ENCODE results near the gene OMD. TPM values are rescaled to one million over a fixed set of nuclear protein-coding genes. Genes with fewer than 3 reads are reported as not detected.

Gene OMD
- total RNA-seq, 1 experiment from 2014 or later = not detected

DNA sequence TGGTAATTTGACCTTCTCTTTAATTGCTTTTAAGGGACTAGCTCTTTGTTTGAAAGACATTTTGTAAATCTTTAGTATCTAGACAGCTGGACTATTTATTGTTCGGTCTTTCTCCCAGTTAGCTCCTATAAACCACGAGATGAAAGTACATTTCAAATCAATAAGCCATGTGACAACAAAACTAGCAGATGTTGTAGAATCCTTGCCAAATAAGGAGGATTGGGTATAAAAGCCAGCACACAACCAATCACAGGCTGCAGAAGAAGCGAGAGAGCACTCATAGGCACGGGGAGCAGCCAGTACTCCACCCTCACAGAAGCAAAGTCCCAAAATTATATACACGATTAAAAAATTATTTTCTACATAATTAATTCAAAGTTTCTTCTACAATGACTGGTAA, 8.1 kb upstream of the OMD start:
- no peaks in the 10 kb centered on the region for H3K36me3 ChIP-seq (ENCODE audit: control insufficient read depth in 1 of 2, insufficient read depth in 2 of 2, low read length in 2 of 2)
- intact Hi-C loops (cut with micrococcal nuclease) = no loop called here
- H3K27me3 ChIP-seq (ENCODE audit: insufficient read depth, low read length) = no peaks in the 10 kb centered on the region
- H3K4me2 ChIP-seq (ENCODE audit: low read length) = no peak overlapping the region
- CTCF ChIA-PET = no interaction called here
- no TSS peak for BruUV-seq (replicated peaks)
- ATAC-seq (no peak), DNase-seq (ENCODE audit: low read depth, low spot score) (no peak)
- no peak overlapping the region for H3K9ac ChIP-seq (ENCODE audit: low read length)
- no peaks in the 10 kb centered on the region for H3K9me3 ChIP-seq (ENCODE audit: control insufficient read depth in 1 of 2, insufficient read depth in 1 of 2, low read depth in 1 of 2, low read length in 2 of 2)
- no peaks in the 10 kb centered on the region for H3K9me2 ChIP-seq (ENCODE audit: insufficient read depth)
- H3K4me1 ChIP-seq (ENCODE audit: control insufficient read depth in 1 of 2, insufficient read depth in 2 of 2, low read length in 2 of 2) = no peaks in the 10 kb centered on the region
- no peaks in the 10 kb centered on the region for H4K20me1 ChIP-seq (ENCODE audit: insufficient read depth)
- no peak overlapping the region for H3K4me3 ChIP-seq (replicated peaks in 1 of 2; ENCODE audit: low read depth in 1 of 2, low read length in 2 of 2)
- RAD21 ChIA-PET (ENCODE audit: low non-redundant PET in 1 of 2, low total read pairs in 2 of 2, uncharacterized antibody in 2 of 2, unreplicated experiment in 2 of 2) = no interaction called here
- H3K79me2 ChIP-seq (ENCODE audit: insufficient read depth, low read length) = no peaks in the 10 kb centered on the region
- no peak overlapping the region for H3K27ac ChIP-seq (ENCODE audit: low read depth, low read length)
- POLR2A ChIA-PET = no interaction called here
- no peak overlapping the region for H2AFZ ChIP-seq (ENCODE audit: low read depth, low read length, poor library complexity, severe bottlenecking)
- no peak for TF ChIP-seq POLR2A (IDR thresholded peaks at IDR 0.05; ENCODE audit: borderline replicate concordance, extremely low read depth, insufficient read depth, insufficient read length)
- TF ChIP-seq SP1 (IDR thresholded peaks at IDR 0.05; ENCODE audit: low read depth) = no peak

DNA sequence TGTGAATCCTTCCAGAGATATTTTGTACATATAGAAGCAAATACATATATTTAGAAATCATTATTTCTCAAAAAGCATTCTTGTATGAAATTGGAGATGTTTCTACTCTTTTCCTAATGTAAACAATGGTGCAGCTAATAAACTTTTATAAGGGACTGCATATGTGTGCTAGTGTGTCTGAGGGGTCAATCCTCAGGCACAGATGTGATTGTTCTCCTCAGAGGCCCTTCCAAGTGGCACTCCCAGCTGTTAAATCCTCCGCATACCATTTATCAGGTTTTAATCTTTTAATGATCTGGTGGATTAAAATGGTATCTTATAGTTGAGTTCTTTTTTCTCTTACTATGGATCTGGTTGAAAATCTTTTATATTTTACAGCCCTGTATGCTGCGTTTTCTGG, 5.6 kb upstream of the OMD start:
- H3K36me3 ChIP-seq (ENCODE audit: control insufficient read depth in 1 of 2, insufficient read depth in 2 of 2, low read length in 2 of 2) = no peaks in the 10 kb centered on the region
- no peak overlapping the region for H2AFZ ChIP-seq (ENCODE audit: low read depth, low read length, poor library complexity, severe bottlenecking)
- CTCF ChIA-PET = no interaction called here
- no peaks in the 10 kb centered on the region for H3K4me1 ChIP-seq (ENCODE audit: control insufficient read depth in 1 of 2, insufficient read depth in 2 of 2, low read length in 2 of 2)
- no peaks in the 10 kb centered on the region for H3K9me3 ChIP-seq (ENCODE audit: control insufficient read depth in 1 of 2, insufficient read depth in 1 of 2, low read depth in 1 of 2, low read length in 2 of 2)
- H3K9me2 ChIP-seq (ENCODE audit: insufficient read depth) = no peaks in the 10 kb centered on the region
- no peak overlapping the region for H3K9ac ChIP-seq (ENCODE audit: low read length)
- H3K4me2 ChIP-seq (ENCODE audit: low read length) = no peak overlapping the region
- no peak for DNase-seq (ENCODE audit: low read depth, low spot score)
- RAD21 ChIA-PET (ENCODE audit: low non-redundant PET in 1 of 2, low total read pairs in 2 of 2, uncharacterized antibody in 2 of 2, unreplicated experiment in 2 of 2) = no interaction called here
- no peaks in the 10 kb centered on the region for H3K27me3 ChIP-seq (ENCODE audit: insufficient read depth, low read length)
- H3K27ac ChIP-seq (ENCODE audit: low read depth, low read length) = no peak overlapping the region
- no peaks in the 10 kb centered on the region for H4K20me1 ChIP-seq (ENCODE audit: insufficient read depth)
- intact Hi-C loops (cut with micrococcal nuclease) = no loop called here
- no TSS peak for BruUV-seq (replicated peaks)
- no peak overlapping the region for H3K4me3 ChIP-seq (replicated peaks in 1 of 2; ENCODE audit: low read depth in 1 of 2, low read length in 2 of 2)
- POLR2A ChIA-PET = no interaction called here
- H3K79me2 ChIP-seq (ENCODE audit: insufficient read depth, low read length) = no peaks in the 10 kb centered on the region
- no peak for ATAC-seq
- TF ChIP-seq, protein P1, sequence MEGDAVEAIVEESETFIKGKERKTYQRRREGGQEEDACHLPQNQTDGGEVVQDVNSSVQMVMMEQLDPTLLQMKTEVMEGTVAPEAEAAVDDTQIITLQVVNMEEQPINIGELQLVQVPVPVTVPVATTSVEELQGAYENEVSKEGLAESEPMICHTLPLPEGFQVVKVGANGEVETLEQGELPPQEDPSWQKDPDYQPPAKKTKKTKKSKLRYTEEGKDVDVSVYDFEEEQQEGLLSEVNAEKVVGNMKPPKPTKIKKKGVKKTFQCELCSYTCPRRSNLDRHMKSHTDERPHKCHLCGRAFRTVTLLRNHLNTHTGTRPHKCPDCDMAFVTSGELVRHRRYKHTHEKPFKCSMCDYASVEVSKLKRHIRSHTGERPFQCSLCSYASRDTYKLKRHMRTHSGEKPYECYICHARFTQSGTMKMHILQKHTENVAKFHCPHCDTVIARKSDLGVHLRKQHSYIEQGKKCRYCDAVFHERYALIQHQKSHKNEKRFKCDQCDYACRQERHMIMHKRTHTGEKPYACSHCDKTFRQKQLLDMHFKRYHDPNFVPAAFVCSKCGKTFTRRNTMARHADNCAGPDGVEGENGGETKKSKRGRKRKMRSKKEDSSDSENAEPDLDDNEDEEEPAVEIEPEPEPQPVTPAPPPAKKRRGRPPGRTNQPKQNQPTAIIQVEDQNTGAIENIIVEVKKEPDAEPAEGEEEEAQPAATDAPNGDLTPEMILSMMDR (IDR thresholded peaks at IDR 0.05 in 2 of 3, conservative IDR thresholded peaks at IDR 0.05 in 1 of 3; ENCODE audit: borderline replicate concordance in 1 of 3, insufficient read depth in 1 of 3, low read depth in 2 of 3, low read length in 2 of 3) = no peak
- TF ChIP-seq EZH2phosphoT487 (IDR thresholded peaks at IDR 0.05; ENCODE audit: borderline replicate concordance) (no peak), JUND (IDR thresholded peaks at IDR 0.05) (no peak), ZFX (IDR thresholded peaks at IDR 0.05) (no peak), EZH2 (IDR thresholded peaks at IDR 0.05) (no peak), CEBPB (IDR thresholded peaks at IDR 0.05; ENCODE audit: low read depth) (no peak), YY1 (IDR thresholded peaks at IDR 0.05; ENCODE audit: extremely low read depth, insufficient replicate concordance, low read depth, low read length) (no peak), SIN3A (IDR thresholded peaks at IDR 0.05; ENCODE audit: low read depth) (no peak), SRF (IDR thresholded peaks at IDR 0.05; ENCODE audit: low read depth) (no peak), CBX3 (IDR thresholded peaks at IDR 0.05; ENCODE audit: low read depth) (no peak), ZNF274 (IDR thresholded peaks at IDR 0.05; ENCODE audit: low read depth, low read length) (no peak)
- TF ChIP-seq, protein P2, sequence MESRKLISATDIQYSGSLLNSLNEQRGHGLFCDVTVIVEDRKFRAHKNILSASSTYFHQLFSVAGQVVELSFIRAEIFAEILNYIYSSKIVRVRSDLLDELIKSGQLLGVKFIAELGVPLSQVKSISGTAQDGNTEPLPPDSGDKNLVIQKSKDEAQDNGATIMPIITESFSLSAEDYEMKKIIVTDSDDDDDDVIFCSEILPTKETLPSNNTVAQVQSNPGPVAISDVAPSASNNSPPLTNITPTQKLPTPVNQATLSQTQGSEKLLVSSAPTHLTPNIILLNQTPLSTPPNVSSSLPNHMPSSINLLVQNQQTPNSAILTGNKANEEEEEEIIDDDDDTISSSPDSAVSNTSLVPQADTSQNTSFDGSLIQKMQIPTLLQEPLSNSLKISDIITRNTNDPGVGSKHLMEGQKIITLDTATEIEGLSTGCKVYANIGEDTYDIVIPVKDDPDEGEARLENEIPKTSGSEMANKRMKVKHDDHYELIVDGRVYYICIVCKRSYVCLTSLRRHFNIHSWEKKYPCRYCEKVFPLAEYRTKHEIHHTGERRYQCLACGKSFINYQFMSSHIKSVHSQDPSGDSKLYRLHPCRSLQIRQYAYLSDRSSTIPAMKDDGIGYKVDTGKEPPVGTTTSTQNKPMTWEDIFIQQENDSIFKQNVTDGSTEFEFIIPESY (IDR thresholded peaks at IDR 0.05; ENCODE audit: extremely low read depth, insufficient replicate concordance, low read length) = no peak
- TF ChIP-seq, protein P3, sequence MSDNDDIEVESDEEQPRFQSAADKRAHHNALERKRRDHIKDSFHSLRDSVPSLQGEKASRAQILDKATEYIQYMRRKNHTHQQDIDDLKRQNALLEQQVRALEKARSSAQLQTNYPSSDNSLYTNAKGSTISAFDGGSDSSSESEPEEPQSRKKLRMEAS (IDR thresholded peaks at IDR 0.05) = no peak
